ENCODE measurements around the gene JAG1.

JAG1 gene

DNA sequence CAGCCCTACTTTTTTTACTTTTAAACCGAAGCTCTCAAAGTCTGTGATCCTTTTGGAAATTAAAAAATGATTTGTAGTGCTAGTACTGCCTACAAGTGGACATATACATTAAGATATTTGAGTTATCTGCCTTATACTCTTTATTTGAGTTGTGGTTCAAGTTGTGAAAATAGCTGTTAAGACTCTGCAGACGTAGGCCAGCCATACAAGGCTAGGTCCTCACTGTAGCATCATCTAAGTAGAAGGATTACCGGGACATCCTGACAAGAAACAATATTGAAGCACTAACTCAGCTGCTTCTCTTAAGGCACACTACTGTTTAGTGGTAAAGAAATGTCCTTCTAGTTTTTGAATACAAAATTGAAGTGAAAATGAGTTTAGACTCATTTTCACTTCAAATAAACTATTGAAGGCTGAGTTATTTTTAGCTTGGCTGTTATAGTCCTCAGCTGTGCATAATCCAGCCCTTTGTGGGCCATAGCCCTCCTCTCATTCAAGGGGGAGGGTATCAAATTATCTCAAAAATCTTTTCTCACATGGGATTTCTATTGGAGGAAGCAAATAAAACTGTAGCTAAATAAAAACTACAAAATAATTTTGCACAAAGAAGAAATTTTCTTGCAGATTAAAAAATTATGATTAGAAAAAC, 68.1 kb downstream of the JAG1 start:
- H3K4me2 ChIP-seq (ENCODE audit: low read depth, low read length, poor library complexity, severe bottlenecking), result no peak overlapping the region
- H3K27ac ChIP-seq (ENCODE audit: low read depth, low read length), result no peak overlapping the region

GRCh38 chr20:10604865-10605440, 68.8 kb downstream of the JAG1 start:
- no peaks in the 10 kb centered on the region for H3K27me3 ChIP-seq (ENCODE audit: low read length)
- no peak overlapping the region for H2AFZ ChIP-seq (ENCODE audit: low read depth, low read length, severe bottlenecking)
- no peaks in the 10 kb centered on the region for H3F3A ChIP-seq (ENCODE audit: insufficient read depth)
- H3K9me2 ChIP-seq (replicated peaks; ENCODE audit: insufficient read depth, low read length), result no peaks in the 10 kb centered on the region
- H4K20me1 ChIP-seq (ENCODE audit: low read depth, low read length), result no peaks in the 10 kb centered on the region
- H3K9ac ChIP-seq (ENCODE audit: low read length), result no peak overlapping the region
- TF ChIP-seq, protein P1, sequence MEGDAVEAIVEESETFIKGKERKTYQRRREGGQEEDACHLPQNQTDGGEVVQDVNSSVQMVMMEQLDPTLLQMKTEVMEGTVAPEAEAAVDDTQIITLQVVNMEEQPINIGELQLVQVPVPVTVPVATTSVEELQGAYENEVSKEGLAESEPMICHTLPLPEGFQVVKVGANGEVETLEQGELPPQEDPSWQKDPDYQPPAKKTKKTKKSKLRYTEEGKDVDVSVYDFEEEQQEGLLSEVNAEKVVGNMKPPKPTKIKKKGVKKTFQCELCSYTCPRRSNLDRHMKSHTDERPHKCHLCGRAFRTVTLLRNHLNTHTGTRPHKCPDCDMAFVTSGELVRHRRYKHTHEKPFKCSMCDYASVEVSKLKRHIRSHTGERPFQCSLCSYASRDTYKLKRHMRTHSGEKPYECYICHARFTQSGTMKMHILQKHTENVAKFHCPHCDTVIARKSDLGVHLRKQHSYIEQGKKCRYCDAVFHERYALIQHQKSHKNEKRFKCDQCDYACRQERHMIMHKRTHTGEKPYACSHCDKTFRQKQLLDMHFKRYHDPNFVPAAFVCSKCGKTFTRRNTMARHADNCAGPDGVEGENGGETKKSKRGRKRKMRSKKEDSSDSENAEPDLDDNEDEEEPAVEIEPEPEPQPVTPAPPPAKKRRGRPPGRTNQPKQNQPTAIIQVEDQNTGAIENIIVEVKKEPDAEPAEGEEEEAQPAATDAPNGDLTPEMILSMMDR (IDR thresholded peaks at IDR 0.05; ENCODE audit: insufficient read depth, low read length, poor library complexity, severe bottlenecking), result no peak
- TF ChIP-seq EZH2phosphoT487 (conservative IDR thresholded peaks at IDR 0.05; ENCODE audit: low read length), result no peak
- no peaks in the 10 kb centered on the region for H3K9me3 ChIP-seq (ENCODE audit: insufficient read depth, low read length)
- H3K4me2 ChIP-seq (ENCODE audit: low read depth, low read length, poor library complexity, severe bottlenecking), result no peak overlapping the region
- no peak overlapping the region for H3K4me3 ChIP-seq (ENCODE audit: insufficient read depth, low read length, poor library complexity, severe bottlenecking)
- no peak overlapping the region for H3K27ac ChIP-seq (ENCODE audit: low read depth, low read length)
- no peaks in the 10 kb centered on the region for H3K79me2 ChIP-seq (ENCODE audit: insufficient read depth, low read length)
- H3K36me3 ChIP-seq (ENCODE audit: low read length), result no peaks in the 10 kb centered on the region

More for the DNA sequence above, 68.1 kb downstream of the JAG1 start:
- TF ChIP-seq, protein P1 (IDR thresholded peaks at IDR 0.05; ENCODE audit: insufficient read depth, low read length, poor library complexity, severe bottlenecking), result no peak
- TF ChIP-seq EZH2phosphoT487 (conservative IDR thresholded peaks at IDR 0.05; ENCODE audit: low read length), result no peak
- no peaks in the 10 kb centered on the region for H3K9me3 ChIP-seq (ENCODE audit: insufficient read depth, low read length)
- H3K9me2 ChIP-seq (replicated peaks; ENCODE audit: insufficient read depth, low read length), result no peaks in the 10 kb centered on the region
- no peaks in the 10 kb centered on the region for H3K27me3 ChIP-seq (ENCODE audit: low read length)
- no peak overlapping the region for H3K4me3 ChIP-seq (ENCODE audit: insufficient read depth, low read length, poor library complexity, severe bottlenecking)
- no peaks in the 10 kb centered on the region for H3K36me3 ChIP-seq (ENCODE audit: low read length)
- no peak overlapping the region for H3K9ac ChIP-seq (ENCODE audit: low read length)
- no peak overlapping the region for H2AFZ ChIP-seq (ENCODE audit: low read depth, low read length, severe bottlenecking)
- no peaks in the 10 kb centered on the region for H4K20me1 ChIP-seq (ENCODE audit: low read depth, low read length)
- H3F3A ChIP-seq (ENCODE audit: insufficient read depth), result no peaks in the 10 kb centered on the region
- no peaks in the 10 kb centered on the region for H3K79me2 ChIP-seq (ENCODE audit: insufficient read depth, low read length)

DNA sequence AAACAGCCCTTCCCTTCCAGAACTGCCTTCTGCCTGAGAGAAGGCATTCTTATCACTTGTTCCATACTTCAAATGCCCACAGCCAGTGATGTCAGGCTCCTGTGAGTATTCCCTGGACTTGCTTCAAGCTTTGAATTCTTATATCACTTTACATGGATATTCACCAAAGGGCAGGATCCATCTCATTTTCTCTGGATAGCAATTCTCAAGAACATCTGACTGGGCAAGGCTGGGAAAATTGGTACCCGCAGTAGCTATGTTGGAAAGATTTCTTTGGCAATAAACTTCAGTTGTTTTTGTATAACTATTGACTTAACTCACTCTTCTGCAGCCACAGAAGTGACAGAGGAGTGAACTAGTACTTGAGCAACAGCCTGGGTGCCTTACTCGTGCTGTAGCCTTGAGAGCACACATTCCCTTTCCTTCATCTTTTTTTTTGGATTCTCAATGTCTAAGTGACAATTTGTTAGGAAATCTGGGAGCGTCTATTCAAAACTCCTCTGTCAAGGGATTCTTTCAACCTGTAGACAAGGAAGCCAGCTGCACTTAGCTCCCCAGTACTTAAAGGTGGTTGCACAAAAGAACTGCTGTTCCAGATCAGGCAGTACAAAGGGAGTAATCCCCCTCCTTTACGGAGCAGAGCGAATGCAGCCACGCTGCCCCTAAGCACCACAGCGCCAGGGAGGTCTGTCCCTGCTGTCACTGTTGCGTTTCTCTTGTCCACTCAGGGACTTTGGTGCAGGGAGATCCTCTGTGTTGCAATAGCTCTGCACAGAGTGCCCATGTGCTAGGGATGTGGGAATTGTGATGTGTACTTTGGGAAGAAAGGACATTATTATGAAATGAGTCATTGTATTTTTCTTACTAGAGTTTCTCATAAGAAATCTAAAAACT, 69.6 kb downstream of the JAG1 start:
- no peak overlapping the region for H3K27ac ChIP-seq (ENCODE audit: low read depth, low read length)
- H3K27me3 ChIP-seq (ENCODE audit: low read length), result no peaks in the 10 kb centered on the region
- H3K79me2 ChIP-seq (ENCODE audit: insufficient read depth, low read length), result no peaks in the 10 kb centered on the region
- H3K36me3 ChIP-seq (ENCODE audit: low read length), result no peaks in the 10 kb centered on the region
- H3K4me2 ChIP-seq (ENCODE audit: low read depth, low read length, poor library complexity, severe bottlenecking), result no peak overlapping the region
- H2AFZ ChIP-seq (ENCODE audit: low read depth, low read length, severe bottlenecking), result no peak overlapping the region
- no peaks in the 10 kb centered on the region for H4K20me1 ChIP-seq (ENCODE audit: low read depth, low read length)
- H3K9me3 ChIP-seq (ENCODE audit: insufficient read depth, low read length), result no peaks in the 10 kb centered on the region
- H3K9me2 ChIP-seq (replicated peaks; ENCODE audit: insufficient read depth, low read length), result no peaks in the 10 kb centered on the region
- no peak for TF ChIP-seq EZH2phosphoT487 (conservative IDR thresholded peaks at IDR 0.05; ENCODE audit: low read length)
- TF ChIP-seq, protein P1 (IDR thresholded peaks at IDR 0.05; ENCODE audit: insufficient read depth, low read length, poor library complexity, severe bottlenecking), result no peak
- no peaks in the 10 kb centered on the region for H3F3A ChIP-seq (ENCODE audit: insufficient read depth)
- no peak overlapping the region for H3K9ac ChIP-seq (ENCODE audit: low read length)
- H3K4me3 ChIP-seq (ENCODE audit: insufficient read depth, low read length, poor library complexity, severe bottlenecking), result no peak overlapping the region

All from SU-DHL-6 (cell line).